Fibroblast of skin of right quadriceps (primary cell): ENCODE results near the gene PLCH1.
"Not testable (repeated sequence)": the region's sequence is repeated elsewhere in the genome, so short reads cannot be mapped to it uniquely, and the experiment has no call there.

Source experiments
- DNase-seq: peaks from one replicate; pipeline ENCODE4 v3.0.0-alpha.2; 2013

The PLCH1 gene

GRCh38 chr3:155407971-155408370 lies 336.9 kb downstream of the PLCH1 start:
- no peak for DNase-seq

- DNase-seq = no peak
Observed at GRCh38 chr3:155407331-155407730, 337.5 kb downstream of the PLCH1 start.

GRCh38 chr3:155404486-155404885 lies 340.4 kb downstream of the PLCH1 start:
- no peak for DNase-seq

GRCh38 chr3:155402656-155403055 lies 342.2 kb downstream of the PLCH1 start:
- no peak for DNase-seq

- no peak for DNase-seq
Observed at GRCh38 chr3:155398046-155398445, 346.8 kb downstream of the PLCH1 start.

GRCh38 chr3:155394896-155395295 lies 350.0 kb downstream of the PLCH1 start:
- DNase-seq = not testable (repeated sequence)

GRCh38 chr3:155394240-155394639 lies 350.6 kb downstream of the PLCH1 start:
- DNase-seq = no peak

- no peak for DNase-seq
Observed at GRCh38 chr3:155393316-155393715, 351.6 kb downstream of the PLCH1 start.

- no peak for DNase-seq
Observed at GRCh38 chr3:155392138-155392537, 352.7 kb downstream of the PLCH1 start.

- DNase-seq = peak; percentile 94
Observed at GRCh38 chr3:155391551-155391958, 353.3 kb downstream of the PLCH1 start.

- DNase-seq = peak; percentile 90
Observed at GRCh38 chr3:155391104-155391503, 353.8 kb downstream of the PLCH1 start.

- DNase-seq = no peak
Observed at GRCh38 chr3:155390351-155390750, 354.5 kb downstream of the PLCH1 start.

- DNase-seq = no peak
Observed at GRCh38 chr3:155388417-155388816, 356.5 kb downstream of the PLCH1 start.

- no peak for DNase-seq
Observed at GRCh38 chr3:155387571-155387970, 357.3 kb downstream of the PLCH1 start.

GRCh38 chr3:155386919-155387318 lies 358.0 kb downstream of the PLCH1 start:
- DNase-seq = no peak

- no peak for DNase-seq
Observed at GRCh38 chr3:155385896-155386625, 358.8 kb downstream of the PLCH1 start.

- DNase-seq = peak; percentile 62
Observed at GRCh38 chr3:155382396-155383042, 362.4 kb downstream of the PLCH1 start.

- DNase-seq = no peak
Observed at GRCh38 chr3:155377847-155378246, 367.0 kb downstream of the PLCH1 start.

GRCh38 chr3:155377071-155377470 lies 367.8 kb downstream of the PLCH1 start:
- DNase-seq = no peak

GRCh38 chr3:155372281-155372680 lies 372.6 kb downstream of the PLCH1 start:
- no peak for DNase-seq

- DNase-seq = no peak
Observed at GRCh38 chr3:155370764-155371503, 373.9 kb downstream of the PLCH1 start.

- no peak for DNase-seq
Observed at GRCh38 chr3:155370198-155370597, 374.7 kb downstream of the PLCH1 start.

GRCh38 chr3:155369735-155370134 lies 375.1 kb downstream of the PLCH1 start:
- DNase-seq = no peak

GRCh38 chr3:155369244-155369643 lies 375.6 kb downstream of the PLCH1 start:
- no peak for DNase-seq
